ENCODE results near the gene KRTAP9-8.
"Not testable (repeated sequence)": the region's sequence is repeated elsewhere in the genome, so short reads cannot be mapped to it uniquely, and the experiment has no call there.

Gene KRTAP9-8

GRCh38 chr17:41237949-41238437 is at the start of gene KRTAP9-8:
KRTAP9-8 (plus strand) TSS chr17:41237999; CDS start chr17:41238052, 53 bp downstream.
- not testable (repeated sequence) for DNase-seq (ENCODE audit: low read depth)

DNA sequence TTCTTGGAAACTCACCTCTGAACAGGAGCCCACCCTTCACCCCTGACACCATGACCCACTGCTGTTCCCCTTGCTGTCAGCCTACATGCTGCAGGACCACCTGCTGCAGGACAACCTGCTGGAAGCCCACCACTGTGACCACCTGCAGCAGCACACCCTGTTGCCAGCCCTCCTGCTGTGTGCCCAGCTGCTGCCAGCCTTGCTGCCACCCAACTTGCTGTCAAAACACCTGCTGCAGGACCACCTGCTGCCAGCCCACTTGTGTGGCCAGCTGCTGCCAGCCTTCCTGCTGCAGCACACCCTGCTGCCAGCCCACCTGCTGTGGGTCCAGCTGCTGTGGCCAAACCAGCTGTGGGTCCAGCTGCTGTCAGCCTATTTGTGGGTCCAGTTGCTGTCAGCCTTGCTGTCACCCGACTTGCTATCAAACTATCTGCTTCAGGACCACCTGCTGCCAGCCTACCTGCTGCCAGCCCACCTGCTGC is 47.9 kb upstream of the KRTAP9-8 start, which contains the start of gene KRTAP9-1:
Gene KRTAP9-1, plus strand, starts transcription at position 51 of the 482 bp plus-strand sequence. Its CDS starts 0 bp downstream, at position 51.
- not testable (repeated sequence) for DNase-seq (ENCODE audit: low read depth)

DNA sequence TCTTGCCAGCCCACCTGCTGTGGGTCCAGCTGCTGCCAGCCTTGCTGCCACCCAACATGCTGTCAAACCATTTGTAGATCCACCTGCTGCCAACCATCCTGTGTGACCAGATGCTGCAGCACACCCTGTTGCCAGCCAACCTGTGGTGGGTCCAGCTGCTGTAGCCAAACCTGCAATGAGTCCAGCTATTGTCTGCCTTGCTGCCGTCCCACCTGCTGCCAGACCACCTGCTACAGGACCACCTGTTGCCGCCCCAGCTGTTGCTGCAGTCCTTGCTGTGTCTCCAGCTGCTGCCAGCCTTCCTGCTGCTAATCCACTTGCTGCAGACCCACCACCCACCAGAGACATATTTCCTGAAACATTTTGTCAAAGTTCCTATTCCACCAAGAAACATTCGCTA is 47.5 kb upstream of the KRTAP9-8 start:
- no peak for DNase-seq (ENCODE audit: low read depth)

DNA sequence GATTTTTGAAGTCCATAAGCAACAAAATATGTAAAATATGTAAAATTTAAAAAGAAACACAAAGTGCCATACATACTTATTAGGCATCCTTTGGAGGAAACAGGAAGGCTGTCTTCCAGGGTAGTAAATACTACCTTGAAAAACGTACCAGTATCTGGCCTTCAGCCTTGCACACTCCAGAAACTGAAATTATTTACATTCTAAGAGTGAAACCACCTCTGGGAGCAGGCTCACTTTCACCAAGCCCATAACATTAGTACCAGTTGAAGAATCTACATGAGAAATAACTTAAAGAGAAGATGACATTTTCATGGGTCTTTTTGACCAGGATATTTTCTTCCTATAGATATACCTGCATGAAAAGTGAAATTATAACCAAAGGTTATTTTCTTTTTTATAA is 41.7 kb upstream of the KRTAP9-8 start:
- no peak for DNase-seq (ENCODE audit: low read depth)

DNA sequence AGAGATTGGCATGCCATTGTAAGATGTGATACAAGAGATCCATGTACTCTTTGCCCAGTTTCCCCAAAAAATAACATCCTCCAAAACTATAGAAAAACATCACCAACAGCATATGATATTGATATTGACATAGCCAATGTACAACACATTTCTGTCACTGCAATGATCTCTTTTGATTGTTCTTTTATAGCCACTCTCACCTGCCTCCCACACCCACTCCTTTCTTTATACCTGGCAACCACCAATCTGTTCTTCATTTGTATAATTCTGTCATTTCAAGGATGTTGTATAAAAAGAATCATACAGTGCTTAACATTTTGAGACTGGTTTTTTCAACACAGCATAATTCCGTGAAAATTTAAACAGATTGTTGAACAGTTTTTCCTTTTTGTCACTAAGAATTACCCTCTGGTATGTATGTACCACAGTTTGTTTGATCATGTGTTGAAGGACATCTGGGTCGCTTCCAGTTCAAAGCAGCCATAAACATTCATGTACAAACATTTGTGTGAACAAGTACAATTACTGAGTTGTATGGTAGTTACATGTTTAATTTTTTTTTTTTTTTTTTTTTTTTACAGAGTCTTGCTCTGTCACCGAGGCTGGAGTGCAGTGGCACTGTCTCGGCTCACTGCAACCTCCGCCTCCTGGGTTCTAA is 38.2 kb upstream of the KRTAP9-8 start:
- DNase-seq (ENCODE audit: low read depth), result no peak

GRCh38 chr17:41211845-41212466 is 25.8 kb upstream of the KRTAP9-8 start:
- DNase-seq (ENCODE audit: low read depth), result no peak

- DNase-seq (ENCODE audit: low read depth), result no peak
Measured at GRCh38 chr17:41212524-41213169, 25.2 kb upstream of the KRTAP9-8 start.

- no peak for DNase-seq (ENCODE audit: low read depth)
Measured at GRCh38 chr17:41215681-41216080, 22.1 kb upstream of the KRTAP9-8 start.

GRCh38 chr17:41223821-41224220 is 14.0 kb upstream of the KRTAP9-8 start:
- no peak for DNase-seq (ENCODE audit: low read depth)

DNA sequence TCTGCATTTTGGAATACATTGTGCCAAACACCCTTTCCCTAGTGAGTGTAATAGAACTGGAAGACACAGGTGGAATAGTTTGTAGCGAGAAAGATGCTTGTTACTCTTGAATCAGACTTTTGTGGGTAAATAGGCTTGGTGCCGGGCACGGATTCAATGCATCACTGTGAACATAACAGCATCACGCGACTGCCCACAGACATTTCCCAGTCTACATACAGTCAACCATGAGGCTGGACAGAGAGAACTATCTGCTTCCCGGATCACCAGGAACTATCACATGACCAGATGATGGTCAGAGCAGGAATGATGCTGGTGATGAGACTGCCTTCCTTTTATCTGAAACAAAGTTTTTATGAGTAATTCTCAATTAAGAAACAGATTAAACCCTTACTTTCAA is 11.7 kb upstream of the KRTAP9-8 start:
- DNase-seq (ENCODE audit: low read depth), result no peak

DNA sequence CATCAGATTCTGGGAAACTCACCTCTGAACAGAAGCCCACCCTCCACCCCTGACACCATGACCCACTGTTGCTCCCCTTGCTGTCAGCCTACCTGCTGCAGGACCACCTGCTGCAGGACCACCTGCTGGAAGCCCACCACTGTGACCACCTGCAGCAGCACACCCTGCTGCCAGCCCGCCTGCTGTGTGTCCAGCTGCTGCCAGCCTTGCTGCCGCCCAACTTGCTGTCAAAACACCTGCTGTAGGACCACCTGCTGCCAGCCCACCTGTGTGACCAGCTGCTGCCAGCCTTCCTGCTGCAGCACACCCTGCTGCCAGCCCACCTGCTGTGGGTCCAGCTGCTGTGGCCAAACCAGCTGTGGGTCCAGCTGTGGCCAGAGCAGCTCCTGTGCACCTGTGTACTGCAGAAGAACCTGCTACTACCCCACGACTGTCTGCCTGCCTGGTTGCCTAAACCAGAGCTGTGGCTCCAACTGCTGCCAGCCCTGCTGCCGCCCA is 11.2 kb upstream of the KRTAP9-8 start, which contains the start of gene KRTAP9-2:
Gene KRTAP9-2, plus strand, starts transcription at position 51 of the 498 bp plus-strand sequence. Its CDS starts 7 bp downstream, at position 58.
- not testable (repeated sequence) for DNase-seq (ENCODE audit: low read depth)

- DNase-seq (ENCODE audit: low read depth), result no peak
Measured at GRCh38 chr17:41230094-41230493, 7.7 kb upstream of the KRTAP9-8 start.

- DNase-seq (ENCODE audit: low read depth), result no peak
Measured at GRCh38 chr17:41231731-41232130, 6.1 kb upstream of the KRTAP9-8 start.

GRCh38 chr17:41232399-41233105 is 5.2 kb upstream of the KRTAP9-8 start, which contains the start of gene KRTAP9-3:
KRTAP9-3 (plus strand) TSS chr17:41232449; CDS start chr17:41232502, 53 bp downstream.
- not testable (repeated sequence) for DNase-seq (ENCODE audit: low read depth)

- not testable (repeated sequence) for DNase-seq (ENCODE audit: low read depth)
Measured at GRCh38 chr17:41237116-41237515, 683 bp upstream of the KRTAP9-8 start.

- DNase-seq (ENCODE audit: low read depth), result not testable (repeated sequence)
Measured at GRCh38 chr17:41246995-41247787, 9.4 kb downstream of the KRTAP9-8 start.

GRCh38 chr17:41249637-41250240 is 11.9 kb downstream of the KRTAP9-8 start, which contains the start of gene KRTAP9-4:
KRTAP9-4 (plus strand) TSS chr17:41249687; CDS start chr17:41249721, 34 bp downstream.
- DNase-seq (ENCODE audit: low read depth), result not testable (repeated sequence)

- DNase-seq (ENCODE audit: low read depth), result no peak
Measured at GRCh38 chr17:41251261-41251660, 13.5 kb downstream of the KRTAP9-8 start.

DNA sequence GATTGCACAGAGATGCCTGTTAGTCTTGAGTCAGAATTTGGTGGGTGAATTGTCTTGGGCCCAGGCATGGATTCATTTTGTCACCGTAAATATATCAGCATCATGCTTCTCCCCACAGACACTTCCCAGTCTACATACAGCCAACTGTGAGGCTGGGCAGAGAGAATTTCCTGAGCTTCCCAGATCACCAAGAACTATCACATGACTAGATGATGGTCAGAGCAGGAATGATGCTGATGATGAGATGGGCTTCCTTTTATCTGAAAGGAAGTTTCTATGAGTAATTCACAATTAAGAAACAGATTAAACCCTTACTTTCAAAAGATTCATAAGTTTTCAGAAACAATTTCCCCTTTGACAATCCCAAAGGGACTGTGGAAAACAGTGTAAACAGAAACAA is 17.1 kb downstream of the KRTAP9-8 start:
- DNase-seq (ENCODE audit: low read depth), result no peak
